OCI-LY7 (cell line): ENCODE results near the gene OR5J2.

Experiments
- CTCF ChIP-seq: fragments of 200-600 bp; sonication (generic); conservative IDR thresholded peaks from 2 replicates; pipeline ENCODE4 v1.5.1; 2014; ENCODE audit warnings: mild to moderate bottlenecking, antibody characterized with exemption, low read length, moderate library complexity, mixed read lengths
- EZH2phosphoT487 ChIP-seq: fragments of 200-600 bp; sonication (generic); IDR thresholded peaks from 2 replicates; pipeline ENCODE4 v1.6.1; 2018; ENCODE audit warnings: low read depth, borderline replicate concordance, mild to moderate bottlenecking, mixed run types, antibody characterized with exemption, low read length, moderate library complexity, mixed read lengths

GRCh38 chr11:56176318-56176717 is at the start of gene OR5J2:
- TF ChIP-seq CTCF (no peak), EZH2phosphoT487 (no peak)
